Stimulated activated naive CD4-positive, alpha-beta T cell (primary cell): ENCODE data around the gene PPIB.

Source experiments
- DNase-seq, 6 experiments: peaks; one replicate each; lab custom pipeline; 2025; lab: John Stamatoyannopoulos, UW

The PPIB gene

GRCh38 chr15:64158363-64159134 lies 4.3 kb downstream of the PPIB start:
- DNase-seq, result no peak

- no peak for DNase-seq
These were observed 5.2 kb downstream of the PPIB start for GRCh38 chr15:64157599-64158125.

- no peak for DNase-seq
These were observed 6.0 kb downstream of the PPIB start for GRCh38 chr15:64156652-64157331.

GRCh38 chr15:64155802-64156651 lies 6.8 kb downstream of the PPIB start:
- DNase-seq, result no peak

- DNase-seq, result peak; percentile 71 to 90 (median 82)
These were observed 9.1 kb downstream of the PPIB start for GRCh38 chr15:64153480-64154367.

GRCh38 chr15:64152507-64153387 lies 10.1 kb downstream of the PPIB start:
- DNase-seq, result peak in 2 of 6 experiments; percentile 15 to 22

- peak in 5 of 6 experiments; percentile 5 to 40 (median 25) for DNase-seq
These were observed 10.9 kb downstream of the PPIB start, which contains the start of gene SNX22 for GRCh38 chr15:64151727-64152506. SNX22 (plus strand) TSS chr15:64151731; CDS start chr15:64151776, 45 bp downstream.

DNA sequence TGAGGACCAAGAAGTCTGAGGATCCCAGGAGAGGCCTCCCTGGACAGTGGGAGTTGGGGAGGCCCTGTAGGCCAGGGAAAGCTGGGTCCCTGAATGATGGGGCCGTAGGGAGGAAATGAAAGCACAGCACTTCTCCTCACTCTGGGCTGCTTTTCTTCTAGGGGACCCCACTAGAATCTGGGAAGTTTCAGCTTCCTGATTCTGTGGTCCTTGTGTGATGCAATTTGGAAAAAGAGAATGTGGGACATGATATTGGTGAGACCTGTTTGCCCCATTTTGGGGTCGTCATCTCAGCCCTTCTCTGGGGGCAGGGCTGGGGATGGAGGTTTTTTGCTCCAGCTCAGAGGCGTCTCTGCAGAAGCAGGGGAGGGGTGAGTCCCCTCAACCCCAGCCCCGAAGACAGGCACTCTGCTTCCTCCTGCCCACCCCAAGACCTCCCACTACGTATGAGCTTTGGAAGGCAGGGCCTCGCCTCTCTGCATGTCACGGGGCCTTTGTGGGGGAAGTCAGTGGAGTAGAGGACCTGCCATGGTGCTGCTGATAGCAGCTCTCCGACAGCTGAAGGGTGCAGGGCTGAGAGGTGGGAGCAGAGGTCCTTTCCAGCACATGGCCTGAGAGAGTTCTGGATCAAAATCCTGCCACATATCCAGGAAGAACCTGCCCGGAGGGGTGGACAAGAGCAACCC lies 12.8 kb downstream of the PPIB start:
- DNase-seq, result no peak

DNA sequence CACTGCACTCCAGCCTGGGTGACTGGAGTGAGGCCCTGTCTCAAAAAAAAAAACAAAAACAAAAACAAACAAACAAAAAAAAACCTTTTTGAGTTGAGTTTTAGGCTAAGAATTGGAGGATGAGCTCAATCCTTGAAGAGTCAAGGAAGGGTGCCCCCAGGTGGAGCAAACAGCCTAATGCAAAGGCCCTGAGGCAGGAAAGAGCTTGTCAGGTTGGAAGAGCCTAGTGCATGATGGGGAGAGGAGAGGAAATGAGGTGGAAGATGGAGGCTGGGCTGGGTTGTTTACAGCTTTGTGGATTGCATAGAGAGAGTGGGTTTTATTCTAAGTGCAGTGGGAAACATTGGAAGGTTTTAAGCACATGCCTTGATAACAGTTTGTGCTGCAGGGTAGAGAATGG lies 13.4 kb downstream of the PPIB start:
- DNase-seq, result no peak

GRCh38 chr15:64148581-64148980 lies 14.2 kb downstream of the PPIB start:
- no peak for DNase-seq

DNA sequence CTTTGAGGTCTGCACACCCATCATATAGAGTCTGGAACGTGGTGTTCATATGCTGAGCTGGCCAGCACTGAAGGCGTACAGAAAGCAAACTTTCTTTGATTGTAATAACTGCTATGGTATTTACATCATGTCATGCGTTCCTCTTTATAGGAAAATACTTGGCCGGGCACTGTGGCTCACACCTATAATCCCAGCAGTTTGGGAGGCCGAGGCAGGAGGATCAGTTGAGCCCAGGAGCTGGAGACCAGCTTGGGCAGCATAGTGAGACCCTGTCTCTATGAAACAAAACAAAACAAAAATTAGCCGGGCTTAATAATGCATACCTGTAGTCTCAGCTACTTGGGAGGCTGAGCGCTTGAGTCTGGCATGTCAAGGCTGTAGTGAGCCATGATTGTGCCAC lies 14.7 kb downstream of the PPIB start:
- no peak for DNase-seq

- no peak for DNase-seq
These were observed 15.7 kb downstream of the PPIB start for GRCh38 chr15:64146885-64147681.

- no peak for DNase-seq
These were observed 16.3 kb downstream of the PPIB start for GRCh38 chr15:64146520-64146884.

- no peak for DNase-seq
These were observed 16.8 kb downstream of the PPIB start for GRCh38 chr15:64146041-64146440.

DNA sequence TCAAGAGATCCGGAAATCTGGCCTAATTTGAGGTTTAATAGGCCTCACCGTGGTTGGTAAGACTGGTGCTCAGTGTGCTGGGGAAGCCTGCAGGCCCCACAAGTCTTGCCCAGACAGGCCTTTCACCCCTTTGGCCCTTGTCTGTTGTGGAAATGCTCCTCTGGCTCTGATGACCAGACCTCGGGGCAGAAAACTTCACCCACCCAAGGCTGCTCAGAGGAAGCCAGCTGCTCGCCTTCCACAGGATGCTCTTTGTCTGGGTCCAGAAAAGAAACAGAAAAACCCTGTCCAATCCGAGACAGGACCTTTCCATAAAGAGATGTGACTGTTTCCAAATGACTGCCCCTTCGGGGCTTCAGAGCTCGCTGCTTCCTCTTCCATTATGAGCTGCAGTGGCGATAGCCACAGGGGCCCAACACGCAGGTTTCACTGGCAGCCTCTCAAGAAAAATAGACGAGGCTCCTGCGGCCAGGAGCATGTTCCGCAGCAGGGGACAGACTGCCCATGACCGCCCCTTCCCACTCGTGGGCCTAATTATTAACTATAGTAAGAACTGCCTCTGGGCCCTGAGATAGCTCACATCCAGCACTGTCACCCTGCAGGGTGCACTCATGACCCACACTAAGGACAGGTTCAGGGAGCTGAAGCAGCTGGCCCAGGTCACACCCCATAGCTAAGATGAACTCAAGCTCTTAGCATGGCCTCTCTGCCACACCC lies 18.1 kb downstream of the PPIB start:
- no peak for DNase-seq

DNA sequence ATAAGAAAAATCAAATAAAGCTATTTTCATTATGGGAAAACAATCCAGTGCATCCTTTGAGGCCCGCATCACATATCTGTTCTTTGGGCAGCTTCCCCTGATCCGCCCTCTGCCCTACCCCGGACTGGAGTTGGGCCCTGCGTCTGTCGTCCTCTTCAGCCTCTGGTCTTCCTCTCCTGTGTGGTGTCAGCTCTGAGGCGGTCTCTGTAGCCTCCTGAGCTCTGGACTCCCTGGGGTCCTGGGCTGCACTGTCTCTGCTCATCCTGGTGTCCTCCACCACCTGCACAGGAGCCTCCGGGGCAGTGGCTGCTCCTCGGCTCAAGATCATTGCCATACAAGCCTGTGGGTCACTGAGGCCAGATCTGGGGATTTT lies 18.6 kb downstream of the PPIB start:
- no peak for DNase-seq

GRCh38 chr15:64143276-64143675 lies 19.5 kb downstream of the PPIB start:
- DNase-seq, result no peak
